HG02588 (cell line): ENCODE data around the gene NUCB1.
"Not testable (repeated sequence)": the region's sequence is repeated elsewhere in the genome, so short reads cannot be mapped to it uniquely, and the experiment has no call there.

Experiments used
- ATAC-seq: cut with Tn5 transposase; IDR thresholded peaks from one replicate; pipeline ENCODE4 v1.9.1; 2021; ENCODE audit warnings: mild to moderate bottlenecking, moderate library complexity; ENCODE audit not compliant: unreplicated experiment

Gene NUCB1

DNA sequence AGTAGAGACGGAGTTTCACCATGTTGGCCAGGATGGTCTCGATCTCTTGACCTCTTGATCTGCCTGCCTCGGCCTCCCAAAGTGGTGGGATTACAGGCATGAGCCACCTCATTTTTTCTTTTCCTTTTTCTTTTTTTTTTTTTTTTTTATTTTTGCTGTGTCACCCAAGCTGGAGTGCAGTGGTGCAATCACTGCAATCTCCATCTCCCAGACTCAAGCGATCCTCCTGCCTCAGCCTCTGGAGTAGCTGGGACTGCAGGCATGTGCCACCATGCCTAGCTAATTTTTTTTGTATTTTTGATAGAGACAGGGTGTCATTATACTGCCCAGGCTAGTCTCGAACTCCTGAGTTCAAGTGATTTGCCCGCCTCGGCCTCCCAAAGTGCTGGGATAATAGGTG, 2.2 kb downstream of the NUCB1 start:
- ATAC-seq, result not testable (repeated sequence)

DNA sequence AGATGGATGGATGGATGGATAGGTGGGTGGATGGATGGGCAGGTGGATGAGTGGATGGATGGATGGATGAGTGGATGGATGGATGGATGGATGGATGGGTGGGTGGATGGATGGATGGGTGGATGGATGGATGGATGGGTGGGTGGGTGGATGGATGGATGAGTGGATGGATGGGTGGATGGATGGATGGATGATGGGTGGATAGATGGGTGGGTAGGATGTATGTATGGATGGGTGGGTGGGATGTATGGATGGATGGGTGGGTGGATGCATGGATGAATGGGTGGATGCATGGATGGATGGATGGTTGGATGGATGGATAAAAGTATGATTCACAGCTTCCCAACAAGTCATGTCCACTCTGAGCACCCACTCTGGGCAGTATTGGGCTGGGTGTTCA, 3.7 kb downstream of the NUCB1 start:
- ATAC-seq, result not testable (repeated sequence)

DNA sequence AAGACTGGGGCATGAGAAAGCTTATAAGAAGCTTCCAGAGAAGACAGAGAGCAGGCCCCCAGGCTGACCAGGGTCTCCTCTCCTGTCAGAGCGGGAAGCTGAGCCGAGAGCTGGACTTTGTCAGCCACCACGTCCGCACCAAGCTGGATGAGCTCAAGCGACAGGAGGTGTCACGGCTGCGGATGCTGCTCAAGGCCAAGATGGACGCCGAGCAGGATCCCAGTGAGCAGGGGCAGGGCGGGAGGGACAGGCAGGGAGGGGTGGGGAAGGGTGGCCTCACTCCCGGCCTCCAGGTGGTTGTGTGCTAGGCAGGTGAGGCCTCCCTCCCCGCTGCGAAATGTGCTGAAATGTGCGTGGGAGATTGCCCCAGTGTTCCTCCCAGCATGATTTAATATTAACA, 5.6 kb downstream of the NUCB1 start:
- ATAC-seq, result no peak

DNA sequence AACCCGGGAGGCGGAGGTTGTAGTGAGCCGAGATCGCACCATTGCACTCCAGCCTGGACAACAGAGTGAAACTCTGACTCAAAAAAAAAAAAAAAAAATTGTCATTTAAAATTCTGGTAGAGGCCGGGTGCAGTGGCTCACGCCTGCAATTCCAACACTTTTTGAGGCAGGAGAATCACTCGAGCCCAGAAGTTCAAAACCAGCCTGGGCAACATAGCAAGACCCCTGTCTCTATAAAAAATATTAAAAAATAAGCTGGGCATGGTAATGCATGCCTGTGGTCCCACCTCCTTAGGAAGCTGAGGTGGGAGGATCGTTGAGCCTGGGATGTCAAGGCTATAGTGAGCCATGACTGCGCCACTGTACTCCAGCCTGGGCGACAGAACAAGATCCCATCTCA, 6.2 kb downstream of the NUCB1 start:
- ATAC-seq, result no peak

DNA sequence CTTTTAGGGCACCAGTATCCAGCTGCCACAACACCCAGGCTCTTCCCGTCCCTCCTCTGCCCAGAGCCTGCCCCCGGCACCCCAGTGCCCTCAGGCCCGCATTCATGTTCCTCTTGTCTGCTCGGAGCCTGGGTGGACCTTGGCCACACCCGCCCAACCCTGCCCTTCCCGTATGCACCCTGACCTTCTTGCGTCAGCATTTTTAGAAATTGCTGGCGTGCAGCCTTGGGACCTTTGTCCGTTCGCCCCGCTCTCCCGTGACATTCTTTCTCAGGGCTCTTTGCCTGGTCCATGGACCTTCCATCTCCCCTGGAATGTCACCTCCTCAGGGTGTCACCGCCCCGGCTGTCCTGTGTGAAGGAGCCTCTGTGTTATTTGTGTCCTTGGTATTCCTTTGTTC, 7.6 kb downstream of the NUCB1 start:
- ATAC-seq, result no peak

DNA sequence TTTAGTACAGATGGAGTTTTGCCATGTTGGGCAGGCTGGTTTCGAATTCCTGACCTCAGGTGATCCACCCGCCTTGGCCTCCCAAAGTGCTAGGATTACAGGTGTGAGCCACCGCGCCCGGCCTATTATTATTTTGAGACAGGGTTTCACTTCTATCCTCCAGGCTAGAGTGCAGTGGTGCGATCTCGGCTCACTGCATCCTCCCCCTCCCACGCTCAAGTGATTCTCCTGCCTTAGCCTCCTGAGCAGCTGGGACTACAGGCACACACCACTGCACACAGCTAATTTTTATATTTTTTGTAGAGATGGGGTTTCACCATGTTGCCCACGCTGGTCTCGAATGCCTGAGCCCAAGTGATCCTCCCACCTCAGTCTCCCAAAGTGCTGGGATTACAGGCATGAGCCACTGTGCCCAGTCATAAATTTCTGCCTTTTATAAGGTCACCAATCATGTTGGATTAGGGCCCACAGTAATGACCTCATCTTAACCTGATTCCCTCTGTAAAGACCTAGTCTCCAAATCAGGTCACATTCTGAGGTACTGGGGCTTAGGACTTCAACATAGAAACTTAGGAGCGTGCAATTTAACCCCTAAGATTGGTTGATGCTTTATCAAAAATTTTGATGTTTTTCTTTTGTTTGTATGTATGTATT, 9.4 kb downstream of the NUCB1 start:
- ATAC-seq, result not testable (repeated sequence)

DNA sequence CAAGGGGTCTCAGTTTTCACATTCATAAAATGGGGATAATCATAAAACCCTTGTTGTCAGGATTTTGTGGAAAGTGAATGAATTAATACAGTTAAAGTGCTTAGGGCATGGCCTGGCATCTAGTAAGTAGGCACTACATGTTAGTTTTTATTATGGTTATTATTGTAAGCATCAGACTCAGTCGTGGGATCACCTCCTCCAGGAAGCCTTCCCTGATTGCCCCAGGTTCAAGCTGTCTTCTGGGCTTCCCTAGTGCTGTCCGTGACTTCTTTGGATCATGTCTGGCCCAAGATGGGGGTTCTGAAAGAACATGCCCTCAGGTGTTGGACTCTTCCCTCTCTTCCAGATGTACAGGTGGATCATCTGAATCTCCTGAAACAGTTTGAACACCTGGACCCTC, 10.7 kb downstream of the NUCB1 start:
- ATAC-seq, result no peak

DNA sequence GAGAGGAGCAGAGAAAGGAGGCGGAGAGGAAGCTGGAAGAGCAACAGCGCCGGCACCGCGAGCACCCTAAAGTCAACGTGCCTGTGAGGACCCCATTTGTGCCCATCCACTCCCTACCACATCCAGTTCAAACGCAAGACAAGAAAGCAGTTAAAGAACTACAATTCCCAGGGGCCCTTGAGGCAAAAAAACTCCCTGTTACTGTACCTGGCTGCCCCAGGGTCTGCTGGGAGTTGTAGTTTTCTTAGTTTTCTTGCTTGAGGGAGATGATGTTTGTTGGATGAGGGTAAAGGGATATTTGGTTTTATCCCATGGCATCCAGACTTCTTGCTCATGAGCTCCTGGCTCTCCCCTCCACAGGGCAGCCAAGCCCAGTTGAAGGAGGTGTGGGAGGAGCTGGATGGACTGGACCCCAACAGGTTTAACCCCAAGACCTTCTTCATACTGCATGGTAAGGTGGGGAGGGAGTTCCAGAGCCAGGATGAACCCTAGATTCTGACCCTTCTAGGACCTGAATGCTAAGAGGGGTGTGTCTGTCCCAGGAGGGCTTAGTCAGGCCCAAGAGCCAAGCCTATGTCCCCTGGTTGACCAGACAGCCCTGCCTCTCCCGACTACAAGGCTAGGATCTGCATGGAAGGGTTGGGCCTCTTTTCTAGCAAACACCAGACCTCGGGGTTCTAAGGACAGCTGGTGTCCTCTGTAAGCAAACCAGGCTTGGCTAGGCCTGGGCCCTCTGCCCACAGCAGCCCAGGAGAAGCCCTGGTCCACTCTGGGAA, 13.2 kb downstream of the NUCB1 start:
- ATAC-seq, result no peak

DNA sequence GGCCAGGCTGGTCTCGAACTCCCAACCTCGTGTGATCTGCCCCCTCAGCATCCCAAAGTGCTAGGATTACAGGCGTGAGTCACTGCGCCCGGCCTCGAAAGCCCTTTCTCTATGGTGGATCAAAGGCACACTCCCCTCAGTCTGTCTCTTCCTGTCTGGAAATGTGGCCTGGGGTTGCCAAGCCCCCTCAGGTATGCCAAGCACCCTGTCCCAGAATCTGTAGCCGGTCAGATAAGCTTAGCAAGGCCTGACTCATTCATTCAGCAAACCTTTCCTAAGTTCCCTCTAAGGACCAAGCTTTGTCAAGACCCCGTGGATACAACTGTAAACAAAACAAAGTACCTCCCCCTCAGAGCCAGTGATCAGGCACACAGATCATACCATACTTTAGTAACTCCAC, 14.1 kb downstream of the NUCB1 start:
- no peak for ATAC-seq

DNA sequence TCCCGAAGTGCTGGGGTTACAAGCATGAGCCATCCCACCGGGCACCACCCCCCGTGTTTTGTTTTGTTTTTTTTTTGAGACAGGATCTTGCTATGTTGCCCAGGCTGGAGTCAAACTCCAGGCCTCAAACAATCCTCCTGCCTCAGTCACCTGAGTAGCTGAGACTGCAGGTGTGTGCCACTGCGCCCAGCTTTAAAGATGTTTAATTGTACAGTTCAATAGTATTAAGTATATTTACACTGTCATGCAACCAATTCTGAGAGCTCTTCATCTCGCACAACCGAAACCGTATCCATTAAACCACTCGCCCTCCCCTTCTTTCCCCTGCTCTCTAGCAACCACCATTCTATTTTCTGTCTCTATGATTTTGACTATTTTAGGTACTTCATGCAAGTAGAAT, 15.6 kb downstream of the NUCB1 start:
- ATAC-seq, result no peak

DNA sequence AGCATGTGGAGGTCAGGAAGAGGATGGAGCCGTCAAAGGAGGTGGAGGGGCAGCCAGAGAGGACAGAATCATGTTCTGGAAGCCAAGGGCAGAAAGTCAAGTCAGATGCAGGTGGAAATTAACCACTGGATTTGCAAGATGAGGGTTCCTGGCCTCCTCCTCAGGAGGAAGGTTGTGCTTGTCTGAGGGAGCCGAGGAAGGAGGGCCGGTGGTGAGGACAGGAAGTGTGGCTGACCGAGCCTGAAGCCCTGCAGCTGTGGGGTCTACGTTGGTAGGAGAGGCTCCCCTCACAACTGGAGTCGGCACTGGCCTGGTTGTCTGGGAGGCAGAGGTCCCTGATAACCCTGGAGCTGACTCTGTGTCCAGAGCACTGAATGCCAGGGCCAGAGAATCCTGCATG, 18.0 kb downstream of the NUCB1 start:
- ATAC-seq, result no peak

DNA sequence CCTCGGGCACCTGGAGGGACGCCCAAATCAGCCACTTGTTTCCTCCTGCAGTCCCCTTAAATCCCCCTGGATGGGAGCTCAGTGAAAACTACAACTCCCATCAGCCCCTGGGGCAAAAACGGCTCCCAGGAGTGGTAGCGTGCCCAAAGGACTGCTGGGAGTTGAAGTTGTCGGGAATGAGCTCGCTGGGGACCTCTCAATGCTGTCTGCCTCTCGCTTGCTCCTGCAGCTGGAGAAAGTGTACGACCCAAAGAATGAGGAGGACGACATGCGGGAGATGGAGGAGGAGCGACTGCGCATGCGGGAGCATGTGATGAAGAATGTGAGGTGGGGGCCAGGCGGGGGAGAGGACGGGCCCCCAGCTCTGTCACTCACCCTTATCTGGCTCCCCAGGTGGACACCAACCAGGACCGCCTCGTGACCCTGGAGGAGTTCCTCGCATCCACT, 18.7 kb downstream of the NUCB1 start:
- no peak for ATAC-seq

DNA sequence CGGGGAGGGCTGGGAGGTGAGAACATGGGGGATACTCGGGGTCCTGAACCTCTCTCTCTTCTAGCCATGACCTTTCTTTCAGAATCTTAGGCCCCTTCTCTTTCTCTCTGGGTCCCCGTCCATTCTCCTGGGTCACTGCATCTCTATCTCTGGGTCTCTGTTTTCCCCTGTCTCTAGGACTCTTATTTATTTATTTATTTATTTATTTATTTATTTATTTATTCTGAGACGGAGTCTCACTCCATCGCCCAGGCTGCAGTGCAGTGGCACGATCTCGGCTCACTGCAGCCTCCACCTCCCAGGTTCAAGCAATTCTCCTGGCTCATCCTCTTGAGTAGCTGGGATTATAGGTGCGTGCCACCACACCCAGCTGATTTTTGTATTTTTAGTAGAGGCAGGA, 19.2 kb downstream of the NUCB1 start:
- ATAC-seq, result not testable (repeated sequence)

DNA sequence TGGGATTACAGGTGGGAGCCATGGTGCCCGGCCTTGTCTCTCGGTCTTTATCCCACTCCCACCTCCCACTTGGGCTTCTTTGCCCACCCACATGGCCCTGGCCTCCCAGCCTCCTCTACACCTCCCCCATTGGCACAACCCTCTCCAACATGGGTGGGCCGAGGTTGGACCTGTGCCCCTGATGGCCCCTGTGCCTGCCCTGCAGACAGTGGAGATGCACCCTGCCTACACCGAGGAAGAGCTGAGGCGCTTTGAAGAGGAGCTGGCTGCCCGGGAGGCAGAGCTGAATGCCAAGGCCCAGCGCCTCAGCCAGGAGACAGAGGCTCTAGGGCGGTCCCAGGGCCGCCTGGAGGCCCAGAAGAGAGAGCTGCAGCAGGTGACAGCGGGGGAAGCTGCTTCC, 20.8 kb downstream of the NUCB1 start:
- ATAC-seq, result no peak

DNA sequence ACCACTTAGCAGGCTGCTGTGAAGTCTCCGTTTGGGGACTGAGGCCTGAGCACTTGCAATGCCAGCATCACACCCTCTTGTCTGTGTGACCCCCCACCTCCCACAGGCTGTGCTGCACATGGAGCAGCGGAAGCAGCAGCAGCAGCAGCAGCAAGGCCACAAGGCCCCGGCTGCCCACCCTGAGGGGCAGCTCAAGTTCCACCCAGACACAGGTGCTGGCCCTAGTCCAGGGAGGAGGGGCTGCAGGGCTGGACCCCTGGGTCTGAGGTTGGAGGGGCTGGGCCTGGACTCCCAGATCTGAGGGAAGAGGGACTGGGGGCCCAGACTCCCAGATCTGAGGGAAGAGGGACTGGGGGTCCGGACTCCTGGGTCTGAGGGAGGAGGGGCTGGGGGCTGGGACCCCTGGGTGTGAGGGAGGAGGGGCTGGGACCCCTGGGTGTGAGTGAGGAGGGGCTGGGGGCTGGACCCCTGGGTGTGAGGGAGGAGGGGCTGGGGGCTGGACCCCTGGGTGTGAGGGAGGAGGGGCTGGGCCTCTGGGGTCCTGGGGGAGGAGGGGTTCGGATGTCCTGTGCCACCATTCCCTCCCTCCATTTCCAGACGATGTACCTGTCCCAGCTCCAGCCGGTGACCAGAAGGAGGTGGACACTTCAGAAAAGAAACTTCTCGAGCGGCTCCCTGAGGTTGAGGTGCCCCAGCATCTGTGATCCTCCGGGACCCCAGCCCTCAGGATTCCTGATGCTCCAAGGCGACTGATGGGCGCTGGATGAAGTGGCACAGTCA, 21.8 kb downstream of the NUCB1 start:
- no peak for ATAC-seq

DNA sequence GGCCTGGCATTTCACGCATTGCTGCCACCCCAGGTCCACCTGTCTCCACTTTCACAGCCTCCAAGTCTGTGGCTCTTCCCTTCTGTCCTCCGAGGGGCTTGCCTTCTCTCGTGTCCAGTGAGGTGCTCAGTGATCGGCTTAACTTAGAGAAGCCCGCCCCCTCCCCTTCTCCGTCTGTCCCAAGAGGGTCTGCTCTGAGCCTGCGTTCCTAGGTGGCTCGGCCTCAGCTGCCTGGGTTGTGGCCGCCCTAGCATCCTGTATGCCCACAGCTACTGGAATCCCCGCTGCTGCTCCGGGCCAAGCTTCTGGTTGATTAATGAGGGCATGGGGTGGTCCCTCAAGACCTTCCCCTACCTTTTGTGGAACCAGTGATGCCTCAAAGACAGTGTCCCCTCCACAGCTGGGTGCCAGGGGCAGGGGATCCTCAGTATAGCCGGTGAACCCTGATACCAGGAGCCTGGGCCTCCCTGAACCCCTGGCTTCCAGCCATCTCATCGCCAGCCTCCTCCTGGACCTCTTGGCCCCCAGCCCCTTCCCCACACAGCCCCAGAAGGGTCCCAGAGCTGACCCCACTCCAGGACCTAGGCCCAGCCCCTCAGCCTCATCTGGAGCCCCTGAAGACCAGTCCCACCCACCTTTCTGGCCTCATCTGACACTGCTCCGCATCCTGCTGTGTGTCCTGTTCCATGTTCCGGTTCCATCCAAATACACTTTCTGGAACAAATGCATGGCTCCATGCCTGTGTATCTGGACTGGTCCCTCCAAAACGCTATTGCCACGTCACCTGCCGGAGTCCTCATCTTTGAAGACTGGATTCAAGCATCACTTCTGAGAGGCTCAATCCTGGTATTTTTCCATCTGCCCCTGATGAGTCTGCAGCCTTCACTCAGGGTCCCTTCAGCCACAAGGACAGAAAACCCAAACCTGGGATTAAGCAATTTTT, 22.7 kb downstream of the NUCB1 start:
- no peak for ATAC-seq

DNA sequence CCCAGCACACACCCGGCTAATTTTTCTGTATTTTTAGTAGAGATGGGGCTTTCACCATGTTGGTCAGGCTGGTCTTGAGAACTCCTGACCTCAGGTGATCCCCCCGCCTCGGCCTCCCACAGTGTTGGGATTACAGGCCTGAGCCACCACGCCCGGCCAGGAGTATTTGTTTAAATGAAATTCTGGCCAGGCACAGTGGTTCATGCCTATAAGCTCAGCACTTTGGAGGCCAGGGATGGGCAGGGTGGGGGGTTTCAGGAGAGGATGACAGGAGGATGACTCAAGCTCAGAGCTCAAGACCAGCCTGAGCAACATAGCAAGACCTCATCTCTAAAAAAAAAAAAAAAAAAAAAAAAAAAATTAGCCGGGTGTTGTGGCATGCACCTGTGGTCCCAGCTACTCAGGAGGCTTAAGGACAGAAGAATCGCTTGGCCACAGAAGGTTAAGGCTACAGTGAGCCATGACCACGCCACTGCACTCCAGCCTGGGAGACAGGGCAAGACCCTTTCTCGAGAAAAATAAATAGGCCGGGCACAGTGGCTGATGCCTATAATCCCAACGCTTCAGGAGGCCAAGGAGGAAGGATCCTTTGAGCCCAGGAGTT, 25.2 kb downstream of the NUCB1 start:
- ATAC-seq, result no peak

DNA sequence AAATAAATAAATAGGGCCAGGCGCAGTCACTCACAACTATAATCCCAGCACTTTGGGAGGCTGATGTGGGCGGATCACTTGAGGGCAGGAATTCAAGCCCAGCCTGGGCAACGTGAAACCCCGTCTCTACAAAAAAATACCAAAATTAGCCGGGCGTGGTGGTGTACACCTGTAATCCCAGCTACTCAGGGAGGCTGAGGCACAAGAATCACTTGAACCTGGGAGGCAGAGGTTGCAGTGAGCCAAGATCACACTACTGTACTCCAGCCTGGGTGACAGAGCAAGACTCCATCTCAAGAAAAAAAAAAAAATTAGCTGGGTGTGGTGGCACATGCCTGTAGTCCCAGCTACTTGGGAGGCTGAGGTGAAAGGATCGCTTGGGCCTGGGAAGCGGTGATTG, 25.8 kb downstream of the NUCB1 start:
- not testable (repeated sequence) for ATAC-seq

DNA sequence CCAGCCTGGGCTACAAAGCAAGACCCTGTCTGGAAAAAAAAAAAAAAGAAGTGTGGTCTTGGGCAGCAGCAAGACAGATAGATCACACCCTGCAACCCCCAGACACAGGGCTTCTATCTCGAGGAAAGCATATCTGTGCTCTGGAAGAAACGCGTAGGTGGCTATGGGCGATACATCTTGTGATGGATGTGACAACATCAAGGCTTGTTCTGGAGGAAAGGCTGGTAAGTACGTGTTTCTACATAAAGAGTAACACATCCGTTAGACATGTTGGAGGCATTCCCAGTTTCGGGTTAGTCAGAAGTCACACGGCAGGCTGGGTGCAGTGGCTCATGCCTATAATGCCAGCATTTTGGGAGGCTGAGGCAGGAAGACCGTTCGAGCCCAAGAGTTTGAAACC, 26.8 kb downstream of the NUCB1 start:
- no peak for ATAC-seq

DNA sequence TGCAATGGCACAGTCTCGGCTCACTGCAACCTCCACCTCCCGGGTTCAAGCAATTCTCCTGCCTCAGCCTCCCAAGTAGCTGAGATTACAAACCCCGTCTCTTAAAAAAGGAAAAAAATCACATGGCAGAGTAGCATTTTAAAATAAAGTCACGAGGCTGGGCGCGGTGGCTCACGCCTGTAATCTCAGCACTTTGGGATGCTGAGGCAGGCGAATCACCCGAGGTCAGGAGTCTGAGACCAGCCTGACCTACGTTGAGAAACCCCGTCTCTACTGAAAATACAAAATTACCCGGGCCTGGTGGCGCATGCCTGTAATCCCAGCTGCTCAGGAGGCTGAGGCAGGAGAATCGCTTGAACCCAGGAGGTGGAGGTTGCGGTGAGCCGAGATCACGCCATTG, 27.6 kb downstream of the NUCB1 start:
- not testable (repeated sequence) for ATAC-seq
